GM12874 (cell line): ENCODE measurements around the gene CDH4.

ENCODE experiments used
- CTCF ChIP-seq: IDR thresholded peaks from 2 replicates; pipeline ENCODE4 v1.5.1; 2011; ENCODE audit warnings: low read depth, mild to moderate bottlenecking, control low read depth, low read length, moderate library complexity; ENCODE audit not compliant: insufficient read depth

CDH4 gene

GRCh38 chr20:61559706-61560315 is 307.8 kb downstream of the CDH4 start:
- TF ChIP-seq CTCF, result no peak

GRCh38 chr20:61560361-61560853 is 308.3 kb downstream of the CDH4 start:
- no peak for TF ChIP-seq CTCF

- TF ChIP-seq CTCF, result no peak
These were observed 309.2 kb downstream of the CDH4 start for GRCh38 chr20:61561111-61561830.

GRCh38 chr20:61562491-61562890 is 310.4 kb downstream of the CDH4 start:
- no peak for TF ChIP-seq CTCF

GRCh38 chr20:61562897-61563504 is 310.9 kb downstream of the CDH4 start:
- no peak for TF ChIP-seq CTCF

- no peak for TF ChIP-seq CTCF
These were observed 312.6 kb downstream of the CDH4 start for GRCh38 chr20:61564628-61565027.

GRCh38 chr20:61565791-61566190 is 313.7 kb downstream of the CDH4 start:
- TF ChIP-seq CTCF, result no peak
